Neuronal stem cell (in vitro differentiated cells): Measurements from ENCODE around the gene PBX2.

Experiments used
- DNase-seq: peaks from one replicate; pipeline ENCODE4 v3.0.0-alpha.2; 2013; ENCODE audit warnings: low spot score
- H2AFZ ChIP-seq: one replicate; pipeline ENCODE4 v1.6.1; 2013; ENCODE audit warnings: mild to moderate bottlenecking, low read length, inconsistent platforms
- H2AK5ac ChIP-seq: 2 replicates; pipeline ENCODE4 v1.6.1; 2013; ENCODE audit warnings: low read depth, mild to moderate bottlenecking, inconsistent platforms, low read length, moderate library complexity, mixed read lengths
- H2BK120ac ChIP-seq: 2 replicates; pipeline ENCODE4 v1.6.1; 2013; ENCODE audit warnings: low read depth, mild to moderate bottlenecking, inconsistent platforms, low read length, moderate library complexity, mixed read lengths
- H2BK12ac ChIP-seq: one replicate; pipeline ENCODE4 v1.6.1; 2013; ENCODE audit warnings: low read length, inconsistent platforms
- H2BK15ac ChIP-seq: 2 replicates; pipeline ENCODE4 v1.6.1; 2013; ENCODE audit warnings: mild to moderate bottlenecking, low read length, inconsistent platforms, mixed read lengths
- H2BK5ac ChIP-seq: one replicate; pipeline ENCODE4 v1.6.1; 2013; ENCODE audit warnings: inconsistent platforms, mild to moderate bottlenecking, low read length, moderate library complexity
- H3K14ac ChIP-seq: one replicate; pipeline ENCODE4 v1.6.1; 2013; ENCODE audit warnings: low read length, inconsistent platforms
- H3K18ac ChIP-seq: 2 replicates; pipeline ENCODE4 v1.6.1; 2013; ENCODE audit warnings: low read length, inconsistent platforms
- H3K23ac ChIP-seq: 2 replicates; pipeline ENCODE4 v1.6.1; 2013; ENCODE audit warnings: low read depth, mild to moderate bottlenecking, mixed read lengths, low read length, inconsistent platforms; ENCODE audit not compliant: poor library complexity
- H3K27ac ChIP-seq: replicated peaks from 3 replicates; pipeline ENCODE4 v1.5.1; 2013; ENCODE audit warnings: low read length, inconsistent platforms
- H3K27me3 ChIP-seq, 3 experiments: 2 replicates each; pipeline ENCODE4 v1.6.1; 2013; ENCODE audit warnings: low read length in 3 of 3, mild to moderate bottlenecking in 2 of 3, inconsistent platforms in 1 of 3, low read depth in 1 of 3, mixed read lengths in 1 of 3, moderate library complexity in 1 of 3; ENCODE audit not compliant: control insufficient read depth in 3 of 3, insufficient read depth in 3 of 3
- H3K36me3 ChIP-seq, 2 donors: replicated peaks in 1 of 2; 2 replicates each; pipeline ENCODE4 v1.6.1; 2013; ENCODE audit warnings: low read length in 2 of 2; ENCODE audit not compliant: control insufficient read depth in 2 of 2, insufficient read depth in 2 of 2
- H3K4ac ChIP-seq: 2 replicates; pipeline ENCODE4 v1.6.1; 2013; ENCODE audit warnings: inconsistent platforms, mild to moderate bottlenecking, low read length, moderate library complexity
- H3K4me1 ChIP-seq, 2 donors: 1 replicate in 1 of 2; 2 replicates in 1 of 2; pipeline ENCODE4 v1.6.1; 2013; ENCODE audit warnings: low read length in 2 of 2, low read depth in 1 of 2; ENCODE audit not compliant: control insufficient read depth in 2 of 2, insufficient read depth in 1 of 2
- H3K4me2 ChIP-seq: one replicate; pipeline ENCODE4 v1.6.1; 2013; ENCODE audit warnings: mild to moderate bottlenecking, low read length, inconsistent platforms; ENCODE audit not compliant: insufficient read depth, poor library complexity, severe bottlenecking
- H3K4me3 ChIP-seq, 2 donors: 2 replicates each; pipeline ENCODE4 v1.5.1; 2013; ENCODE audit warnings: low read length in 2 of 2, mild to moderate bottlenecking in 2 of 2, inconsistent platforms in 1 of 2, moderate library complexity in 1 of 2
- H3K79me1 ChIP-seq: one replicate; pipeline ENCODE4 v1.6.1; 2013; ENCODE audit warnings: low read depth, mild to moderate bottlenecking, inconsistent platforms, low read length, moderate library complexity
- H3K9ac ChIP-seq: one replicate; pipeline ENCODE4 v1.6.1; 2013; ENCODE audit warnings: mild to moderate bottlenecking, low read depth, low read length, inconsistent platforms; ENCODE audit not compliant: poor library complexity
- H3K9me3 ChIP-seq, 2 donors: replicated peaks in 1 of 2; 2 replicates each; pipeline versions ENCODE3 to v1.6.1; 2013; ENCODE audit warnings: low read length in 2 of 2, mild to moderate bottlenecking in 2 of 2, inconsistent platforms in 1 of 2, low read depth in 1 of 2, mixed read lengths in 1 of 2, moderate library complexity in 1 of 2; ENCODE audit not compliant: control insufficient read depth in 2 of 2, insufficient read depth in 1 of 2
- H4K8ac ChIP-seq: one replicate; pipeline ENCODE4 v1.6.1; 2013; ENCODE audit warnings: low read depth, mild to moderate bottlenecking, inconsistent platforms, low read length, moderate library complexity
- H4K91ac ChIP-seq: one replicate; pipeline ENCODE4 v1.6.1; 2013; ENCODE audit warnings: low read length, low read depth, mild to moderate bottlenecking, inconsistent platforms; ENCODE audit not compliant: poor library complexity
- WGBS, 2 donors: extraction: QIAGEN DNeasy Blood & Tissue Kit; methylation state at CpG; one replicate each; pipeline ENCODE4 v1.1.7; 2013; ENCODE audit warnings: missing lambda C conversion rate in 2 of 2, mixed read lengths in 1 of 2; ENCODE audit not compliant: insufficient read length in 2 of 2, insufficient replicate concordance in 1 of 2; ENCODE audit errors: extremely low coverage in 2 of 2; 5-methylcytosine and 5-hydroxymethylcytosine counted together

The PBX2 gene

DNA sequence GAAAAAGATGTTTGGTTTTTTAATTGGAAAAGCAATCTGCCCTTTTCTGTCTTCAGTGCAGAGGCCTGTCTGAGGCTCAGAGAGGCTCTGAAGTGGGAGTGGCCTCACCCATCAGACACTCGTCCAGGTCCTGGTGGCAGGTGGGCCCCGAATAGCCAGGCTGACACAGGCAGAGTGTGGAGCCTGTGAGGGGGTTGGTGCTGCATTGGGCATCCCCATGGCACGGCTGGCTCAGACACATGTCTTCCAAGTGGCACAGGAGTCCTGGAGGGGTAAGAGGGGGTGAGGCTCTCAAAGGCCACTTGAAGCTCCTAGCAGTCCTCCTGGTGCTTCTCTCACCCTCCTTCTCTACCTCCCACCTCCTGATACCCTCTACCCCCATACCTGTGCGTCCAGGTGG, 30.0 kb upstream of the PBX2 start:
- peaks cover 5 to 16% of the 10 kb centered on the region in 2 donors for H3K4me1 ChIP-seq
- H3K14ac ChIP-seq, result no peak overlapping the region
- no peaks in the 10 kb centered on the region for H3K79me1 ChIP-seq
- no peak overlapping the region for H3K9ac ChIP-seq
- no peak overlapping the region for H2BK120ac ChIP-seq
- H3K36me3 ChIP-seq, result no peaks in the 10 kb centered on the region
- H3K4me2 ChIP-seq, result no peak overlapping the region
- no peak overlapping the region for H2BK12ac ChIP-seq
- no peaks in the 10 kb centered on the region for H3K9me3 ChIP-seq
- H2BK5ac ChIP-seq, result no peak overlapping the region
- no peak overlapping the region for H3K23ac ChIP-seq
- peak overlapping the region; percentile 69 for H2BK15ac ChIP-seq
- no peak overlapping the region for H3K4me3 ChIP-seq
- H4K91ac ChIP-seq, result no peak overlapping the region
- no CpG with 5 or more reads among the region's 4 CpGs for WGBS, 2 donors
- H3K27ac ChIP-seq, result no peak overlapping the region
- H3K27me3 ChIP-seq, result peaks cover 0 to 46% (median 0%) of the 10 kb centered on the region in 3 experiments
- no peak overlapping the region for H3K4ac ChIP-seq
- H2AK5ac ChIP-seq, result peak overlapping the region; percentile 76
- no peak overlapping the region for H2AFZ ChIP-seq
- DNase-seq, result no peak
- H3K18ac ChIP-seq, result peak overlapping the region; percentile 85
- H4K8ac ChIP-seq, result no peak overlapping the region

DNA sequence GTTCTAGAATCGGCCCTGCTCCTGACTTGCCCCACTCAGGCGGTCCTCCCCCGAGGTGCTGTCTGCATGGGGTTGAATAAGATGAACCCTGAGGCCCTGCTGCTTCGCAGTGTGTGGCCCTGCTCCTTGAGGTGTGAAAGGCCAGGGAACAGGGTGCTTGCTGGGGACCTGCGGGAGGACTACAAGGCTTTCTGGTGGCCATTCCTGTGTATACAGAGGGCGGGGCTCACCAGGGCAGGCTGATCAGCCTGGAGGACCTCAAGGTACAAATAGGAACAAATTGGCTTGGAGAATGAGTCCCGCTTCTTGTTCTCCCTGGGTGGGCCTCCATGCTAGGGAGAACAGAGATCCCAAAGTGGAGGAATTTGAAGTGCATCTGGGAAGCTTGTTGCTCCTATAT, 28.2 kb upstream of the PBX2 start:
- H3K4me2 ChIP-seq, result no peak overlapping the region
- H2AFZ ChIP-seq, result no peak overlapping the region
- no peak overlapping the region for H2BK12ac ChIP-seq
- no peak overlapping the region for H4K91ac ChIP-seq
- no peak overlapping the region for H3K18ac ChIP-seq
- no peak overlapping the region for H2BK15ac ChIP-seq
- no peak overlapping the region for H2BK5ac ChIP-seq
- no peak overlapping the region for H3K14ac ChIP-seq
- no peak overlapping the region for H4K8ac ChIP-seq
- no CpG with 5 or more reads among the region's 7 CpGs for WGBS, 2 donors
- H3K4me3 ChIP-seq, result no peak overlapping the region
- H3K27ac ChIP-seq, result no peak overlapping the region
- H3K79me1 ChIP-seq, result no peaks in the 10 kb centered on the region
- no peak overlapping the region for H3K23ac ChIP-seq
- H3K36me3 ChIP-seq, result no peaks in the 10 kb centered on the region
- DNase-seq, result no peak
- peak overlapping the region; percentile 66 for H2BK120ac ChIP-seq
- no peak overlapping the region for H2AK5ac ChIP-seq
- H3K9me3 ChIP-seq, result no peaks in the 10 kb centered on the region
- peaks cover 2 to 6% of the 10 kb centered on the region in 2 donors for H3K4me1 ChIP-seq
- H3K4ac ChIP-seq, result no peak overlapping the region
- H3K27me3 ChIP-seq, result peaks cover 0 to 40% (median 0%) of the 10 kb centered on the region in 3 experiments
- no peak overlapping the region for H3K9ac ChIP-seq

DNA sequence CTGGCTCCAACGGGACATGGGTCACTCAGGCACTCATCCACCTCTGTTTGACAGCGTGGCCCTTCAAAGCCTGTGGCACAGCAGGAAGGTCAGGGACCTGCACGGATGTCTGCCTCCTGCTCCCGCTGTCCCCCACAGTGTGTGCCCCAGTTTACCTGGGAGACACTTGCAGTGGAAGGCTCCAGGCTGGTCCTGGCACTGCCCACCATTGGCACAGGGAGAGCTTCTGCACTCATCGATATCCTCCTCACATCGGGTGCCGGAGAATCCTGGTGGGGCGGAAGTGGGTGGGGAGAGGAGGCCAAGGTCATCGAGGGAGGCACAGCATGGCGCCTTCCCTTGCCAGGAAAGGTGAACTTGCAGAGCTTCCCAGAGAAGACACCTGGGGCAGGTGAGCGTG, 27.0 kb upstream of the PBX2 start:
- Histone ChIP-seq H3K36me3 (no peaks in the 10 kb centered on the region), H3K79me1 (no peaks in the 10 kb centered on the region), H2BK15ac (peak overlapping the region; percentile 35), H2AK5ac (peak overlapping the region; percentile 91), H3K18ac (no peak overlapping the region), H2BK120ac (no peak overlapping the region), H4K91ac (peak overlapping the region; percentile 22), H3K4ac (no peak overlapping the region), H3K9me3 (no peaks in the 10 kb centered on the region), H3K4me1 (no peaks in the 10 kb centered on the region), H3K27ac (no peak overlapping the region), H4K8ac (no peak overlapping the region), H3K23ac (no peak overlapping the region), H2BK5ac (no peak overlapping the region), H2BK12ac (no peak overlapping the region), H3K9ac (no peak overlapping the region), H3K27me3 (peaks cover 0 to 37% (median 0%) of the 10 kb centered on the region in 3 experiments), H3K4me2 (no peak overlapping the region), H3K14ac (no peak overlapping the region), H2AFZ (no peak overlapping the region), H3K4me3 (peak overlapping the region in 1 of 2 donors; percentile 8)
- DNase-seq, result no peak
- WGBS, 2 donors, result no CpG with 5 or more reads among the region's 11 CpGs

DNA sequence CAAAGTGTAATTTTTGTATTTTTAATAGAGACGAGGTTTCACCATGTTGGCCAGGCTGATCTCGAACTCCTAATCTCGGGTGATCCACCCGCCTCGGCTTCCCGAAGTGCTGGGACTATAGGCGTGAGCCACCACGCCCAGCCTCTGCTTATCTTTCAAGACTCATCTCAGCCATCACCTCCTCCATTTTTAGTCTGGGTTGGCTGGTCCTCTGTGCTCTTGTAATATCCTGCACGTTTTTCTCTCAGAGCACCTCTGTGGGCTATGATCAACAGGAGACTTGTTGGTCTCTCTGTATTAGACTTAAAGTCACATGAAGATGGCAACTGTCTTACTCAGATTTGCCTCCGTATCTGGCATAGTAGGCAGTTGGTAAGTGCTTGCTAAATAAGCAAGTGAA, 26.3 kb upstream of the PBX2 start:
- no peak overlapping the region for H3K9ac ChIP-seq
- DNase-seq, result no peak
- no peak overlapping the region for H4K91ac ChIP-seq
- no peak overlapping the region for H3K4ac ChIP-seq
- no peak overlapping the region for H2BK15ac ChIP-seq
- no peak overlapping the region for H4K8ac ChIP-seq
- H3K27ac ChIP-seq, result no peak overlapping the region
- no peak overlapping the region for H2AFZ ChIP-seq
- no peak overlapping the region for H2BK5ac ChIP-seq
- no peaks in the 10 kb centered on the region for H3K36me3 ChIP-seq
- H3K4me1 ChIP-seq, result no peaks in the 10 kb centered on the region
- no peak overlapping the region for H3K4me2 ChIP-seq
- no peak overlapping the region for H2BK12ac ChIP-seq
- no peak overlapping the region for H3K4me3 ChIP-seq
- no peak overlapping the region for H3K14ac ChIP-seq
- no CpG with 5 or more reads among the region's 10 CpGs for WGBS, 2 donors
- no peak overlapping the region for H2AK5ac ChIP-seq
- H3K9me3 ChIP-seq, result no peaks in the 10 kb centered on the region
- H3K23ac ChIP-seq, result no peak overlapping the region
- H3K27me3 ChIP-seq, result peaks cover 0 to 37% (median 0%) of the 10 kb centered on the region in 3 experiments
- H3K18ac ChIP-seq, result no peak overlapping the region
- H2BK120ac ChIP-seq, result no peak overlapping the region
- H3K79me1 ChIP-seq, result no peaks in the 10 kb centered on the region
